HepG2 (cell line): Measurements from ENCODE around the gene HP1BP3. TPM values are rescaled to one million over a fixed set of nuclear protein-coding genes. Genes with fewer than 3 reads are reported as not detected.
A peak's percentile ranks its signal among the peaks of the same experiment; 100 is the strongest.

Source experiments
- JUND ChIP-seq: sonication (generic); formaldehyde crosslinking; IDR thresholded peaks from 2 replicates; pipeline ENCODE4 v1.8.0; 2022; ENCODE audit warnings: mild to moderate bottlenecking, missing genetic modification reagents
- KLF16 ChIP-seq, 2 experiments: sonication (generic) in 1 of 2; formaldehyde crosslinking in 1 of 2; IDR thresholded peaks; 2 replicates each; pipeline versions ENCODE4 v1.6.1 to v1.8.0; 2016 to 2023; ENCODE audit warnings: missing genetic modification reagents in 2 of 2, missing compliant biosample characterization in 1 of 2
- NFKBIZ ChIP-seq: IDR thresholded peaks from 2 replicates; pipeline ENCODE4 v1.6.1; 2018; ENCODE audit warnings: missing genetic modification reagents, missing compliant biosample characterization
- RORA ChIP-seq: sonication (generic); formaldehyde crosslinking; IDR thresholded peaks from 2 replicates; pipeline ENCODE4 v1.5.0; 2020; ENCODE audit warnings: mild to moderate bottlenecking, missing genetic modification reagents, moderate library complexity
- SAFB2 ChIP-seq: sonication (generic); formaldehyde crosslinking; IDR thresholded peaks from 2 replicates; pipeline ENCODE4 v1.5.1; 2020; ENCODE audit warnings: missing genetic modification reagents, low read depth, mild to moderate bottlenecking, borderline replicate concordance
- ZNF274 ChIP-seq: sonication (generic); formaldehyde crosslinking; IDR thresholded peaks from 2 replicates; pipeline ENCODE4 v1.5.1; 2020; ENCODE audit warnings: mild to moderate bottlenecking, missing genetic modification reagents
- ZNF547 ChIP-seq: sonication (generic); formaldehyde crosslinking; IDR thresholded peaks from 2 replicates; pipeline ENCODE4 v1.5.1; 2020; ENCODE audit warnings: mild to moderate bottlenecking, missing genetic modification reagents
- ZNF776 ChIP-seq: sonication (generic); formaldehyde crosslinking; IDR thresholded peaks from 2 replicates; pipeline ENCODE4 v1.4.0; 2020; ENCODE audit warnings: mild to moderate bottlenecking, missing genetic modification reagents
- ZNF83 ChIP-seq: sonication (generic); formaldehyde crosslinking; IDR thresholded peaks from 2 replicates; pipeline ENCODE4 v1.4.0; 2020; ENCODE audit warnings: missing genetic modification reagents, mild to moderate bottlenecking, borderline replicate concordance
- polyA plus RNA-seq, 8 experiments: library from polyadenylated mRNA; depleted of rRNA in 3 of 8; stranded (reverse) in 7 of 8; unstranded in 1 of 8; fragments of >200 nt; fragmentation: Illumina TruSeq in 4 of 8; extraction: Trizol in 4 of 8; gene quantifications; 2 replicates each; pipeline versions ENCODE4 v1.2.1 to v1.2.3, GENCODE V29; 2011 to 2016; ENCODE audit warnings: low read depth in 4 of 8, missing spikeins in 1 of 8, mixed read lengths in 1 of 8; ENCODE audit not compliant: insufficient read depth in 1 of 8
- total RNA-seq, 5 experiments: library from RNA; depleted of rRNA; stranded (reverse); fragments of >200 nt; fragmentation: Illumina TruSeq; extraction: Trizol; gene quantifications; 2 replicates each; pipeline ENCODE4 v1.2.3, GENCODE V29; 2016; ENCODE audit warnings: low read depth in 1 of 5
- TF ChIP-seq, protein P1 (sequence below): sonication (generic); formaldehyde crosslinking; IDR thresholded peaks from 2 replicates; pipeline ENCODE4 v1.8.0; 2022; ENCODE audit warnings: mild to moderate bottlenecking, missing genetic modification reagents, moderate library complexity
- TF ChIP-seq, protein P2 (sequence below): sonication (generic); formaldehyde crosslinking; IDR thresholded peaks from 2 replicates; pipeline ENCODE4 v1.4.0; 2020; ENCODE audit warnings: mild to moderate bottlenecking, missing genetic modification reagents
- TF ChIP-seq, protein P3 (sequence below): sonication (generic); formaldehyde crosslinking; IDR thresholded peaks from 2 replicates; pipeline ENCODE4 v1.8.1; 2023; ENCODE audit warnings: mild to moderate bottlenecking, missing genetic modification reagents
- TF ChIP-seq, protein P4 (sequence below), 2 experiments: IDR thresholded peaks; 2 replicates each; pipeline ENCODE4 v1.6.1; 2011 to 2012; ENCODE audit warnings: low read length in 2 of 2, borderline replicate concordance in 1 of 2, low read depth in 1 of 2, mild to moderate bottlenecking in 1 of 2, moderate library complexity in 1 of 2
- TF ChIP-seq, protein P5 (sequence below): sonication (generic); formaldehyde crosslinking; conservative IDR thresholded peaks from 2 replicates; pipeline ENCODE4 v1.4.0; 2020; ENCODE audit warnings: missing genetic modification reagents
- TF ChIP-seq, protein P6 (sequence below): sonication (generic); formaldehyde crosslinking; IDR thresholded peaks from 2 replicates; pipeline ENCODE4 v1.4.0; 2020; ENCODE audit warnings: missing genetic modification reagents
- TF ChIP-seq, protein P7 (sequence below): sonication (generic); formaldehyde crosslinking; IDR thresholded peaks from 2 replicates; pipeline ENCODE4 v1.4.0; 2020; ENCODE audit warnings: missing genetic modification reagents, low read depth, mild to moderate bottlenecking, borderline replicate concordance

The HP1BP3 gene
- total and polyA plus RNA-seq, 2 of the 13 experiments (the other 11 are each of a cell fraction or from before 2014, with no cell fraction given) = 98.5 to 137 TPM

DNA sequence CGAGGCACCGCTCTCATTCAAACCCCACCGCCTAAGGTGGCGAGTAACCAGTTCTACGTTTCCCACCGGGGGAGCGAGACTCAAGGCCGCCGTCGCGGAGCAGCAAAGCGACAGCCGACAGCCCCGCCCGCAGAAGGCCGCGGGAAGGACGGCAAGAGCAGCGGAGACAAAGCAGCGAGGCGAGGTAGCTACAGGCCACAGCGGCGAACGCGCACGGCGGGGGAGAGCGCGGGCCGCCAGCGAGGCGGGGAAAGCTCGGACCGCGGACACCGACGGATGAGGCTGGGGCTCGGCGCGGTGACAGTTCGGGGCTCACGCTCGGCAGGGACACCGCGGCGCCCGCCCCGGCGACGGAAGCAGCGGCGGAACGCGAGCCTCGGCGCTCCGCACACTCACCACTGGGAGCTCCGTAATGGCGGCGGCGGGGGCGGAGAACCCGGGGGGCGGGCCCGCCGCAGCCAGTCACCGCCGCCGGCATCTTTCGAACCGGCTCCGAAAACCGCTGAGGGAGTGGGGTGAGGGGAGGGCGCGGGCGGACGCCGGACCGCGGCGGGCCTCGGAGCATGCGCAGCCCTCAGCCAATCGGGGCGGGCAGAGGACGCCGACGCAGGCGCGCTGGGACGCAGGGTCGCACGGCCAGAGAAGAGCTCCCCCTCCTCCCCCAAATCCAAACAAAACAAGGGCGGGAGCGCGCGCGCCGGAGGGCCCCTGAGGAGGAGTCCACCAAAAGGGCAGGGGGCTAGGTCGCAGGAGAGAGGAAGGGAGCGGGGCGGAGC lies 666 bp downstream of the HP1BP3 start (continued):
- TF ChIP-seq ZNF547 (CRISPR knock-in tag) = peak; percentile 92
- TF ChIP-seq KLF16 (CRISPR knock-in tag; IDR thresholded peaks at IDR 0.05) = 0 out of 4 replicates have a peak, but pooled peaks of 1 of the 2 experiments have one; percentile 18
- peak; percentile 67; the same call in 1 of the 2 replicates for TF ChIP-seq ZNF83 (CRISPR knock-in tag)
- TF ChIP-seq ZNF274 = peak; percentile 92
- TF ChIP-seq, protein P1, sequence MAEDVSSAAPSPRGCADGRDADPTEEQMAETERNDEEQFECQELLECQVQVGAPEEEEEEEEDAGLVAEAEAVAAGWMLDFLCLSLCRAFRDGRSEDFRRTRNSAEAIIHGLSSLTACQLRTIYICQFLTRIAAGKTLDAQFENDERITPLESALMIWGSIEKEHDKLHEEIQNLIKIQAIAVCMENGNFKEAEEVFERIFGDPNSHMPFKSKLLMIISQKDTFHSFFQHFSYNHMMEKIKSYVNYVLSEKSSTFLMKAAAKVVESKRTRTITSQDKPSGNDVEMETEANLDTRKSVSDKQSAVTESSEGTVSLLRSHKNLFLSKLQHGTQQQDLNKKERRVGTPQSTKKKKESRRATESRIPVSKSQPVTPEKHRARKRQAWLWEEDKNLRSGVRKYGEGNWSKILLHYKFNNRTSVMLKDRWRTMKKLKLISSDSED (CRISPR knock-in tag) = no peak
- 0 out of 2 replicates have a peak, but pooled peaks have one; percentile 39 for TF ChIP-seq JUND (CRISPR knock-in tag)
- TF ChIP-seq SAFB2 (CRISPR knock-in tag) = no peak
- no peak; the same call in 1 of the 2 replicates for TF ChIP-seq NFKBIZ (CRISPR knock-in tag)
- TF ChIP-seq, protein P2, sequence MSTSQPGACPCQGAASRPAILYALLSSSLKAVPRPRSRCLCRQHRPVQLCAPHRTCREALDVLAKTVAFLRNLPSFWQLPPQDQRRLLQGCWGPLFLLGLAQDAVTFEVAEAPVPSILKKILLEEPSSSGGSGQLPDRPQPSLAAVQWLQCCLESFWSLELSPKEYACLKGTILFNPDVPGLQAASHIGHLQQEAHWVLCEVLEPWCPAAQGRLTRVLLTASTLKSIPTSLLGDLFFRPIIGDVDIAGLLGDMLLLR (CRISPR knock-in tag) = peak; percentile 86; the same call in 1 of the 2 replicates
- TF ChIP-seq RORA (CRISPR knock-in tag) = no peak
- TF ChIP-seq, protein P3, sequence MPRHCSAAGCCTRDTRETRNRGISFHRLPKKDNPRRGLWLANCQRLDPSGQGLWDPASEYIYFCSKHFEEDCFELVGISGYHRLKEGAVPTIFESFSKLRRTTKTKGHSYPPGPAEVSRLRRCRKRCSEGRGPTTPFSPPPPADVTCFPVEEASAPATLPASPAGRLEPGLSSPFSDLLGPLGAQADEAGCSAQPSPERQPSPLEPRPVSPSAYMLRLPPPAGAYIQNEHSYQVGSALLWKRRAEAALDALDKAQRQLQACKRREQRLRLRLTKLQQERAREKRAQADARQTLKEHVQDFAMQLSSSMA (CRISPR knock-in tag) = 0 out of 2 replicates have a peak, but pooled peaks have one; percentile 17
- TF ChIP-seq, protein P4, sequence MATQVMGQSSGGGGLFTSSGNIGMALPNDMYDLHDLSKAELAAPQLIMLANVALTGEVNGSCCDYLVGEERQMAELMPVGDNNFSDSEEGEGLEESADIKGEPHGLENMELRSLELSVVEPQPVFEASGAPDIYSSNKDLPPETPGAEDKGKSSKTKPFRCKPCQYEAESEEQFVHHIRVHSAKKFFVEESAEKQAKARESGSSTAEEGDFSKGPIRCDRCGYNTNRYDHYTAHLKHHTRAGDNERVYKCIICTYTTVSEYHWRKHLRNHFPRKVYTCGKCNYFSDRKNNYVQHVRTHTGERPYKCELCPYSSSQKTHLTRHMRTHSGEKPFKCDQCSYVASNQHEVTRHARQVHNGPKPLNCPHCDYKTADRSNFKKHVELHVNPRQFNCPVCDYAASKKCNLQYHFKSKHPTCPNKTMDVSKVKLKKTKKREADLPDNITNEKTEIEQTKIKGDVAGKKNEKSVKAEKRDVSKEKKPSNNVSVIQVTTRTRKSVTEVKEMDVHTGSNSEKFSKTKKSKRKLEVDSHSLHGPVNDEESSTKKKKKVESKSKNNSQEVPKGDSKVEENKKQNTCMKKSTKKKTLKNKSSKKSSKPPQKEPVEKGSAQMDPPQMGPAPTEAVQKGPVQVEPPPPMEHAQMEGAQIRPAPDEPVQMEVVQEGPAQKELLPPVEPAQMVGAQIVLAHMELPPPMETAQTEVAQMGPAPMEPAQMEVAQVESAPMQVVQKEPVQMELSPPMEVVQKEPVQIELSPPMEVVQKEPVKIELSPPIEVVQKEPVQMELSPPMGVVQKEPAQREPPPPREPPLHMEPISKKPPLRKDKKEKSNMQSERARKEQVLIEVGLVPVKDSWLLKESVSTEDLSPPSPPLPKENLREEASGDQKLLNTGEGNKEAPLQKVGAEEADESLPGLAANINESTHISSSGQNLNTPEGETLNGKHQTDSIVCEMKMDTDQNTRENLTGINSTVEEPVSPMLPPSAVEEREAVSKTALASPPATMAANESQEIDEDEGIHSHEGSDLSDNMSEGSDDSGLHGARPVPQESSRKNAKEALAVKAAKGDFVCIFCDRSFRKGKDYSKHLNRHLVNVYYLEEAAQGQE (IDR thresholded peaks at IDR 0.05; ENCODE audit: borderline replicate concordance in 1 of 2, low read depth in 1 of 2, low read length in 2 of 2) = no peak
- TF ChIP-seq, protein P5, sequence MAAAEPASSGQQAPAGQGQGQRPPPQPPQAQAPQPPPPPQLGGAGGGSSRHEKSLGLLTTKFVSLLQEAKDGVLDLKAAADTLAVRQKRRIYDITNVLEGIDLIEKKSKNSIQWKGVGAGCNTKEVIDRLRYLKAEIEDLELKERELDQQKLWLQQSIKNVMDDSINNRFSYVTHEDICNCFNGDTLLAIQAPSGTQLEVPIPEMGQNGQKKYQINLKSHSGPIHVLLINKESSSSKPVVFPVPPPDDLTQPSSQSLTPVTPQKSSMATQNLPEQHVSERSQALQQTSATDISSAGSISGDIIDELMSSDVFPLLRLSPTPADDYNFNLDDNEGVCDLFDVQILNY (CRISPR knock-in tag) = no peak
- TF ChIP-seq, protein P6, sequence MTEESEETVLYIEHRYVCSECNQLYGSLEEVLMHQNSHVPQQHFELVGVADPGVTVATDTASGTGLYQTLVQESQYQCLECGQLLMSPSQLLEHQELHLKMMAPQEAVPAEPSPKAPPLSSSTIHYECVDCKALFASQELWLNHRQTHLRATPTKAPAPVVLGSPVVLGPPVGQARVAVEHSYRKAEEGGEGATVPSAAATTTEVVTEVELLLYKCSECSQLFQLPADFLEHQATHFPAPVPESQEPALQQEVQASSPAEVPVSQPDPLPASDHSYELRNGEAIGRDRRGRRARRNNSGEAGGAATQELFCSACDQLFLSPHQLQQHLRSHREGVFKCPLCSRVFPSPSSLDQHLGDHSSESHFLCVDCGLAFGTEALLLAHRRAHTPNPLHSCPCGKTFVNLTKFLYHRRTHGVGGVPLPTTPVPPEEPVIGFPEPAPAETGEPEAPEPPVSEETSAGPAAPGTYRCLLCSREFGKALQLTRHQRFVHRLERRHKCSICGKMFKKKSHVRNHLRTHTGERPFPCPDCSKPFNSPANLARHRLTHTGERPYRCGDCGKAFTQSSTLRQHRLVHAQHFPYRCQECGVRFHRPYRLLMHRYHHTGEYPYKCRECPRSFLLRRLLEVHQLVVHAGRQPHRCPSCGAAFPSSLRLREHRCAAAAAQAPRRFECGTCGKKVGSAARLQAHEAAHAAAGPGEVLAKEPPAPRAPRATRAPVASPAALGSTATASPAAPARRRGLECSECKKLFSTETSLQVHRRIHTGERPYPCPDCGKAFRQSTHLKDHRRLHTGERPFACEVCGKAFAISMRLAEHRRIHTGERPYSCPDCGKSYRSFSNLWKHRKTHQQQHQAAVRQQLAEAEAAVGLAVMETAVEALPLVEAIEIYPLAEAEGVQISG = peak; percentile 61
- TF ChIP-seq, protein P7, sequence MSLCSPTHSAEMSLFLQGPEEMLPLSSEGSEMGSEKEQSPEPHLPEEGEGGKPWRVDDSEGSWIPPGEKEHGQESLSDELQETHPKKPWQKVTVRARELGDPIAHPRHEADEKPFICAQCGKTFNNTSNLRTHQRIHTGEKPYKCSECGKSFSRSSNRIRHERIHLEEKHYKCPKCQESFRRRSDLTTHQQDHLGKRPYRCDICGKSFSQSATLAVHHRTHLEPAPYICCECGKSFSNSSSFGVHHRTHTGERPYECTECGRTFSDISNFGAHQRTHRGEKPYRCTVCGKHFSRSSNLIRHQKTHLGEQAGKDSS (CRISPR knock-in tag) = peak; percentile 43; the same call in 1 of the 2 replicates
- TF ChIP-seq ZNF776 (CRISPR knock-in tag) = peak; percentile 90
